ENCODE data around the gene NF1.
"Not testable (repeated sequence)": the region's sequence is repeated elsewhere in the genome, so short reads cannot be mapped to it uniquely, and the experiment has no call there.

NF1 gene

DNA sequence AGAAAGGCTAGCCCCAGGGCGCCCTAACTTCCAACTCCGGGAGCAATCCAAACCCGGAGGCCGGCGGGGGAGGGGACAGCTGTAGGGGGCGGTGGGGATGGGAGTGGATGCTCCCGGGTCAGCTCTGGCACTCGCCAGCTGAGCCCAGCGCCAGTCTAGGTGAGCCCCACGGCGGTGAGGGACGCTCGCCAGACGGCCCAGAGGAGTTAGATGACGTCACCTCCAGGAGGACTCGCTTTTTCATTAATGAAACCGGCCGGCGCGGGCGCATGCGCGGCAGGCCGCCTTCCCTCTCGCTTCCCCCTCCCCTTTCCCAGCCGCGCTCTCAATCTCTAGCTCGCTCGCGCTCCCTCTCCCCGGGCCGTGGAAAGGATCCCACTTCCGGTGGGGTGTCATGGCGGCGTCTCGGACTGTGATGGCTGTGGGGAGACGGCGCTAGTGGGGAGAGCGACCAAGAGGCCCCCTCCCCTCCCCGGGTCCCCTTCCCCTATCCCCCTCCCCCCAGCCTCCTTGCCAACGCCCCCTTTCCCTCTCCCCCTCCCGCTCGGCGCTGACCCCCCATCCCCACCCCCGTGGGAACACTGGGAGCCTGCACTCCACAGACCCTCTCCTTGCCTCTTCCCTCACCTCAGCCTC is at the start of gene NF1:
Gene NF1 (plus strand): TSS at position 378 of the 636 bp plus-strand sequence. CDS start 333 bp downstream, outside the sequence.
- peak; percentile 92 for DNase-seq

DNA sequence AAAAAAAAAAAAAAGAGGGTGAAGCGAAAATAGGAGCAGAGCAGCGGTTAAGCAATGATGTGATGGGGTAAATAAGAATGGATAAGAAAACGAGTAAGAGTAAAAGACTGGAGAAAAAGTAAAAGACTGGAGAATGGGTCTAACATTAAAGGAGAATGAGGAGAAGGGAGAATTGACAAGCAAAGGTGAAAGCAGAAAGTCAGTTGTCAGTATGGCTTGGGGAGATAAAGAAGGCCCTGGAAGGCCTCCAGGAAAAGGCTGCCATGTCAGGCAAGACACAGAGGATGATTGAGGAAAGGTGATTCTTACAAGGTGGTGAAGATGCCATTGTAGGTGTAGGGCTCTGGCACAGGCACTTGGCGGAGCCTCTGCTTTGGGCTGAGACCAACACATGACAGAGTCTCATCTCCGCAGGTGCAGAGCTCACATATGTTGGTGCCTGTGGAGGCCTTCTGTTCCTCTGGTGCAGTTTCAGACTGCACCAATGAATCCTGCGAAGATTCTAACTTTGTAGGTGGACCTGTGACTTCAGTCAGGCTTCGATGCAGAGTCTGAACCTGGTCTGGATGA is 47.8 kb upstream of the NF1 start:
- not testable (repeated sequence) for DNase-seq

DNA sequence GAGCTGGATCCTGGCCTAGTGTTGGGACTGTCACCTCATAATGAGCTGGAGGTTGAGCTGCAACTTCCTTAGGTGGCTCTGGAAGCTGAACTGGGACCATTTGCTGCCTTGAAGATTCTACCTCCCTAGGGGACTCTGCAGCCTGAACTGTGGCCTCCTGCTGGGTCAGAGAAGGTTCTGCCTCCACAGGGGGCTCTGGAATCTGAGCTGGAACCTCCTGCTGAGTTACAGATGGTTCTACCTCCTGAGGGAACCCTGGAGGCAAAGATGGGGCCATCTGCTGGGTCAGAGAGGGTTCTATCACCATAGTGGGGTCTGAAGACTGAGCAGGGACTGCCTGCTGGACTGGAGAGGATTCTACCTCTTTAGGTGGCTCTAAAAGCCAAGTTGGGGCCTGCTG is 46.6 kb upstream of the NF1 start:
- no peak for DNase-seq

- DNase-seq: no peak
Observed at GRCh38 chr17:31048780-31049179, 46.0 kb upstream of the NF1 start.

DNA sequence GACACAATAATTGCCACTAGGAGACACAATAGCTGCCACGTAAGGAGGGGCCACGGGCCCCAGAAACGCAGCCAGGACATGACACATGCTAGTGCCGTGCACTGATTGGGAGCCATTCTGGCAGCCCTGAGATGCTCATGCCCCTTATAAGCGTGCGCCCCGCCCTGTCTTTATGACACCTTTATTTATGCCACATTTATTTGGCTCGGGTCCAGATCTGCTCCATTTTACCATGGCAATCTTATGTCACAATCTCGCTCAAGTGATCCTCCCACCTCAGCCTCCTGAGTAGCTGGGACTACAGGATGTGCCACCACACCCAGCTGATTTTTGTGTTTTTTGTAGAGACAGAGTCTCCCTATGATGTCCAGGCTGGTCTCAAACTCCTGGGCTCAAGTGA is 43.8 kb upstream of the NF1 start:
- DNase-seq: no peak

- no peak for DNase-seq
Observed at GRCh38 chr17:31051506-31051905, 43.3 kb upstream of the NF1 start.

- peak; percentile 13 for DNase-seq
Observed at GRCh38 chr17:31052187-31052889, 42.4 kb upstream of the NF1 start.

- no peak for DNase-seq
Observed at GRCh38 chr17:31053071-31053470, 41.7 kb upstream of the NF1 start.

GRCh38 chr17:31054761-31055160 is 40.0 kb upstream of the NF1 start:
- DNase-seq: no peak

GRCh38 chr17:31058976-31059375 is 35.8 kb upstream of the NF1 start:
- DNase-seq: no peak

- DNase-seq: no peak
Observed at GRCh38 chr17:31060791-31061550, 33.8 kb upstream of the NF1 start.

- DNase-seq: no peak
Observed at GRCh38 chr17:31061678-31062077, 33.1 kb upstream of the NF1 start.

DNA sequence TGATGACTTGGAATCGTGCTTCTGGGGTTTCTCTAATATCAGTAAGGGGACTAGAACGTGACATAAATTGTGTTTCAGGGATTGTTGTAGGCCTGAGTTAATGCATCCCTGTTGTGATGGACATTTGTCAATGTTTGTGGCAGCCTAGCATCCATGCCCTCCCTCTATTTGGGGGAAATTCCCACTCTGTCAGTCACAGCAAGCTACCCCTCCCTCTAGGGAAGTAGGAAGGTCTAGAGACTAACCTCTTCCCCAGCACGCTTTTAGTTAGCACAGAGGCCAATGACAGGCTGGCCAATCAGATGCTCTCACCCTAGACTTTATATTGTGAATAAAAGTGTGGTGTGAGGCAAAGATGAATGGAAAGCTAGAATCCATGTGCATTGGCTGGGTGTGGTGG is 32.4 kb upstream of the NF1 start:
- no peak for DNase-seq

- no peak for DNase-seq
Observed at GRCh38 chr17:31064707-31065106, 30.1 kb upstream of the NF1 start.

GRCh38 chr17:31067691-31068184 is 27.0 kb upstream of the NF1 start:
- DNase-seq: no peak

- DNase-seq: peak; percentile 50
Observed at GRCh38 chr17:31068291-31068690, 26.5 kb upstream of the NF1 start.

DNA sequence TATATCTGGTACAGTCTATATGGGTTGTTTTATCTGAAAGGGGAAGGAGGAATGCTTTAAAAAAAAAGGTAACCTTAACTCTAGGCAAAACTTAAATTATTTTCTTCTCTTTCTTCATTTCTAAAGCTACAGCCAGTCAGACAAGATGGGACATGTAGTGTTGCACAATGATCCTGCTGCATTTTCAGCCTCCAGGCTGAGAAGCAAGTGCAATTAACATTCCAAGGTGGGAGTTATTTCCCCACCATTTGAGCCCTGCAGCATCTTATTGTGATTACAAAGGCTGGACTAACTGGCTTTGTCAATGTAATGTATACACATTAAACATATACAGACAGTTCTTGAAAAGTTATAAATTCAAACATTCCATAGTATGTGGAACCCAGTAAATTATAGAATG is 22.6 kb upstream of the NF1 start:
- no peak for DNase-seq

- no peak for DNase-seq
Observed at GRCh38 chr17:31073411-31073810, 21.4 kb upstream of the NF1 start.

DNA sequence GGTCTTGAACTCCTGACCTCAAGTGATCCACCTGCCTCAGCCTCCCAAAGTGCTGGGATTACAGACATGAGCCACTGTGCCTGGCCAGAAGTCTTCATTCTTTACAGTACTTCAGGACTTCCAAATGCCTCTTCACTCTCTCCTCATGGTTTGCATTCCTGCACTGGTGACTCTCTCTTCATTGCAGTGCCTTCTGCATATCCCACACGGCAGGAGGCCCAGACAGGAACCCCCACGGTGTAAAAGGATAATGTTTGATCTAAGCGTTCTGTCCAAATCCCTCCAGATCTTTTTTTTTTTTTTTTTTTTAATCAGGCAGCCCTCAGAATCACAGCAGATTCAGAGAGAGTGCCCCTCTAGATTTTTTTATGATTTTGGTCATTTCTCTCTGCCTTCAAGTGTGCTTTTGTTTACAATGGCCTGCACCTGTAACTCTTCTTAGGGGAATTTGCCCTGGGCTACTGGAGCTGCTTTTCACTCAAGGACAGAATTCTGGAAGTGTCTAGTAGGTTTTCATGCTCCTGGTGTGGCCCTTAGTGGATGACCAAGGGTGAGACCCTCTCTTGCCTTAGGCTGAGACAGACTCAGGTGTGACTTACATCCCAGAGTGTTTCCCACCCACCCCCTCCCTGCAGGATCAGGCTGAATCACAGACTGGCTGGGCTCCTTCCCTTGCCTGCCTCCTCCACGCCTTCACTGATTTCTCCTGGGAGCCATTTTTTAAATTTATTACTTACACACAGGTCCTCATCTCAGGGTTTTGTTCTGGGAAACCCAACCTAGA is 19.8 kb upstream of the NF1 start:
- no peak for DNase-seq

GRCh38 chr17:31078290-31078689 is 16.5 kb upstream of the NF1 start:
- no peak for DNase-seq

DNA sequence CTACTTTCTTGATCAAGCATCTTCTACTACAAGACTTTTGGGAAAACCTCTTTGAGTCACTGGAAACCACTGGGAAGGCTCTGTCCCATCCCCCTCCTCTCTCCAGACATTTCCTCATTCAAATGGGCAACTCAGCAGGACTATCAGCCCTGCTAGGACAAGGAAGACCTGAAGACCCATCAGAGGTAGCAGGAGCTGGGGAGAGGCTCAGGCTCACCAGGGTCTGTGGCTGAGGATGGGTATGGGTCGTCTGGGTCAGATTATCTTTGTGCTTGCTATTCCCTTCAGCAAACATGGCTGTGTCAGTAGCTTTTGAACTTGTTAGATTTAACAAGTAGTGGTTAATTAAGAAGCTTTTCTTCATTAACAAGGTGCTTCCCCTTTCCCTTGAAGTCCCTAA is 15.0 kb upstream of the NF1 start:
- DNase-seq: no peak

GRCh38 chr17:31085563-31085962 is 9.2 kb upstream of the NF1 start:
- DNase-seq: no peak

- no peak for DNase-seq
Observed at GRCh38 chr17:31089471-31089870, 5.3 kb upstream of the NF1 start.
